Neural cell (in vitro differentiated cells): ENCODE data around the gene CELSR3.

Experiments used
- POLR2AphosphoS5 ChIP-seq: IDR thresholded peaks from 2 replicates; pipeline ENCODE4 v1.6.1; 2012
- SMC3 ChIP-seq: fragments of 450-650 bp; conservative IDR thresholded peaks from 2 replicates; pipeline ENCODE4 v1.6.1; 2014; ENCODE audit warnings: antibody characterized with exemption, mild to moderate bottlenecking, moderate library complexity; ENCODE audit not compliant: poor library complexity
- TF ChIP-seq, protein P1 (sequence below): fragments of 450-650 bp; IDR thresholded peaks from 2 replicates; pipeline ENCODE4 v1.5.1; 2014; ENCODE audit warnings: antibody characterized with exemption, mild to moderate bottlenecking, moderate library complexity; ENCODE audit not compliant: poor library complexity, severe bottlenecking

DNA sequence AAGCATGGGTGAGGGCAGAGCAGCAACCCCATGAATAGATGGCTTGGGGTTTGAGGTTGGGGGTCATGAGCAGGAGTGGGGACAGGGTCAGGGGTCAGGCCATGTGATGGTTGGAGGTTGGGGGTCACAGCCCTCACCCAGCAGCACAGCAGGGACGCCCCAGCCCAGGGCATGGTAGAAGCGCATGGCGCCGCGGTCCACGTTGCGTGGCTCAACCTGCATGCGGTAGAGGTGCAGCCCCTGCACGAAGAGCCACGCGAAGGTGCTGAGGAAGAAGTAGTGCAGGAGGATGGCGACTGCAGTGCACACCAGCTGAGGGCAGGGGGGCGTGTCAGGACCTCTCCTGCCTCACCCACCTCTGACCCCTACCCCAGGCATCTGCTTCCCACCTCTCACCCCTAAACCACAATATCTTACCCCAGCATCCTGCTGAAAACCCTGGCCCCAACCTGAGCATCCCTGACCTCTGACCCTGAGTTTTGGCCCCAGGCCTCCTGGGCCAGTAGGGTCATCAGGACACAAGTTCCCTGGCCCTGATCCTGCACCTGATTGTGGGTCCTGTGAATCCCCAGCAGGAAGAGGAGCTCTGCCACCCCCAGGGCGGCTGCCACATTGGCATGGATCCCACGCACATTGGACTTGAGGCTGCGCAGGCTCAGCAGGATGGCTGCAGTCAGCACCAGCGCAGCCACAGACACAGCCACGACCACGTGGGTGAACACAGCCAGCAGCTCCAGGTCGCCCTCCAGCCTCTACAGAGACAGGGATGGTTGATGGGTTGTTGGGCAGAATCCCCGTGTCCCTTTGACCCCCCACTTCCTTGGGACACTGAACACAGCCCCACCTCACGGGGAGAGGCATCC lies 17.6 kb downstream of the CELSR3 start:
- TF ChIP-seq, protein P1, sequence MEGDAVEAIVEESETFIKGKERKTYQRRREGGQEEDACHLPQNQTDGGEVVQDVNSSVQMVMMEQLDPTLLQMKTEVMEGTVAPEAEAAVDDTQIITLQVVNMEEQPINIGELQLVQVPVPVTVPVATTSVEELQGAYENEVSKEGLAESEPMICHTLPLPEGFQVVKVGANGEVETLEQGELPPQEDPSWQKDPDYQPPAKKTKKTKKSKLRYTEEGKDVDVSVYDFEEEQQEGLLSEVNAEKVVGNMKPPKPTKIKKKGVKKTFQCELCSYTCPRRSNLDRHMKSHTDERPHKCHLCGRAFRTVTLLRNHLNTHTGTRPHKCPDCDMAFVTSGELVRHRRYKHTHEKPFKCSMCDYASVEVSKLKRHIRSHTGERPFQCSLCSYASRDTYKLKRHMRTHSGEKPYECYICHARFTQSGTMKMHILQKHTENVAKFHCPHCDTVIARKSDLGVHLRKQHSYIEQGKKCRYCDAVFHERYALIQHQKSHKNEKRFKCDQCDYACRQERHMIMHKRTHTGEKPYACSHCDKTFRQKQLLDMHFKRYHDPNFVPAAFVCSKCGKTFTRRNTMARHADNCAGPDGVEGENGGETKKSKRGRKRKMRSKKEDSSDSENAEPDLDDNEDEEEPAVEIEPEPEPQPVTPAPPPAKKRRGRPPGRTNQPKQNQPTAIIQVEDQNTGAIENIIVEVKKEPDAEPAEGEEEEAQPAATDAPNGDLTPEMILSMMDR, result no peak
- TF ChIP-seq POLR2AphosphoS5 (no peak), SMC3 (no peak)
